Anterior cingulate cortex (tissue), 58 donors: ENCODE measurements around the gene RPS15A.
"Not testable (repeated sequence)": the region's sequence is repeated elsewhere in the genome, so short reads cannot be mapped to it uniquely, and the experiment has no call there.

ENCODE experiments used
- DNase-seq, 58 donors: peaks; one replicate each; lab custom pipeline; 2025; lab: John Stamatoyannopoulos, UW

Gene RPS15A

DNA sequence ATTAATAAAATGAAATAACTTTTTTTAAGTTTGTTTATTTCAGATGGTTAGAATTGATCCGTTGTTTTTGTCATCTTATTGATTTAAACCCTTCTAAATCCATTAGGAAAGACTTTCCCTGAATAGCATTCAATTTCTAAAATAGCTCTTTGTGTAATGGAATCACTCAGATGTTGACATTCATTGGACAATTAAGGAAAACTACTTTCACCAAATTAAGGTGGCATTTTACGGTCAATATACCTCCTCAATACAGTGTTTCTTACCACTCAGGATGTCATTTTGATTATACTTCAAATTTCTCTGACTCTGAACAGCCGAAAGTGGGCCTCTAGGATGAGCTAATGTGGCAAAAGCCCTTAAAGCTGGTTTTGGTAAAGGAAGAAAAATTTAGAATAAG lies 9.4 kb upstream of the RPS15A start:
- no peak for DNase-seq

DNA sequence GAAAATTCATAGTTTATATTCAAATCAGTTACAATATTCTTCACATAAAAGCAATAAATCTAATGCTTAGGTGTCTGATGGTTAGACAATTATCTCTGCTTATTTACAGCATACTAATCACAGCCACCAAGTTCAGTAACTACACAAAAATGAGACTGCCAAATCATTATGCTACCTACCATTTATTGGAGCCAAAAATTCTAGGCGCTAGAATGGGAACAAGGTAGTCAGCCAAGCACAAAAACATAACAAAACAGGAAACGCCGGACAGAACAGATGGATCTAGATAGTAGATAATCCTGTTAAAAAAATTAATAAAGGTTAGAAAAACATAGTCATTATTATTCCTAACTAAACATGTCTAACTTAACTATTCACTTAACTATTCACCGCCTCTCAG lies 7.6 kb upstream of the RPS15A start:
- no peak for DNase-seq

DNA sequence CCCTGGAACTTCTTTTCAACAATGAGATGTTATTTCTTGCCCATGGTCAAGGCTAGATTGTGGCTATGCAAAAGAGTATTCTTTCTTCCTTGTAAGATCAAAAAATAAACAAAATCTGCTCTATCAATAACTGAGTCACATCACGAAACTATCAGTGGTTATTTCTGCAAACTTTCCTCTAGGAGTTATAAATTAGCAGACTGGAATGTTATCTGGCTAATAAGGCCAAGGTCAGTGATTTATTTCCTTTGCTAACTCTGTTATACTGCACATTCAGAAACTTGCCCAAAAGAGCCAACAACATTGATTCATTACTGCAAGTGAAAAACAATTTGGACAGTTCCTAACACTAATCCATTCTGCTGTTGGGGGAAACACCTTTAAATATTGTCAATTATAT lies 6.2 kb upstream of the RPS15A start:
- no peak for DNase-seq

DNA sequence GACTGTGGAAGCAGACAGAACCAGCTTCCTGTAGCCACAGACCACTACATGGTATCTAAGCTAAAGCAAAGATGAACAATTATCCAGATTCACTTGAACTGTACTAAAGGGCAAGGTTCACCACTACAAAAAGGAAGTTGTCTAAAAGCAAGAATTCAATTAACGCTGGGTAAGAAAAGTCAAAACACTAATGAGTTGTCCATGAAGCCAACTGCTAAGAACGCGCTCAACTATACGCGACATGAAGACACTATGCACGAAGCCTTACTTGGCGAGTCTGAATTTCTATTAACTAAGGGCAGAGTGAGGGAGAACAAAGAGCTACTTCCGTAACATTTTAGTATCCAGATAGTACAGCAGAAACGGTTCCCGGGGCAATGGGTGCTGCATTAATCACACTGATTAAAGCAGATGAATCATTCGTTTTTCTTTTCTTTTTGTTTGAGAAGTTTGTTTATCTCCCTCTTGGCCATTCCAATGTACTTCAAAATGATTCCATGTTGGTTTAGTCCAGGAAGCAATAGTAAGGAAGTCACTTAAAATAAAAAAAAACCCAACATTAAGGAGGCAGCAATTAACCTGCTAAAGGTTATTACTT lies 2.8 kb upstream of the RPS15A start:
- no peak for DNase-seq

DNA sequence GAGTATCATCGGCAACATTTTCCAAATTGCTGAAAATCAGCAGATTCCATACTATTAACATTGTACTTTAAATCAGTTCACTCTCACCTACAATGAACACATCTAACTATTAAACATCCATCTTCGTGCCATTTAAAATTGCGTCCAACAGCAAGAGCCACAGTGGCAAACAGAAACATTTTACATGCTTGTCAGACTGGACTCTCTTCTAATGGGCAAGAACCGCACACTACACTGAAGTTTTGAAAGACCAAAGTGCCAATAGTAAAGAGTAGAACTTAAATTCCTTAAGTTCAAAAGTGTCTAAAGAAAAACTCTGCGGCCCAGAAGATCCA lies 652 bp downstream of the RPS15A start:
- no peak for DNase-seq

DNA sequence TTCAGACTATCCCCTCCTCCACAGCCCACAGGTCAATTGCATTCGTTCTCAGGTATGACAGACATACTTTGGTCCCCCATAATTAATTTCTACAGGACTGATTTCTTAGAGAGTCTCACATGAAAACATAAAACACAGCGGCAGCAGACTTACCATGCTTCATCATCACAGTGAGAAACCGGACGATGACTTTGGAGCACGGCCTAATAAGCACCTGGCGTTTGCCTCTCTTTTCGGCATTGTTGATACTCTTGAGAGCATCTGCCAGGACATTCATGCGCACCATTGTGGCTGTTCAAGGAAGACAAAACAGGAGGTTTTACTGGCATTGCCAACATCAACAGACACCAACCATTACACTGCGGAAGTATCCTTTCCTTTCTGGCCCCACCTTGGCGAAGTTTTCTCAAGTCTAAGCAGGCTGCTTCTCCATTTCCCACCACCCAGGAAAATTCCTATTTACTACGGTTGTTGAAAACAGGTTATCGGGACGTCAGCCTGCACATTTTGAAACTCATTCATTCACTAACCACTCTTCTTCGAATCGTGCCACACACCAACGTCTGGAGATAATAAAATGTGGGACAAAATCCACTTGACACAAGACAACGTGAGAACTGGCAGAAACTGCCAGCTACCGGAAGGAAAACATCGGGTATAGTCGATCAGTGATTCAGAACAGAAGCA lies 1.2 kb downstream of the RPS15A start:
- no peak for DNase-seq

DNA sequence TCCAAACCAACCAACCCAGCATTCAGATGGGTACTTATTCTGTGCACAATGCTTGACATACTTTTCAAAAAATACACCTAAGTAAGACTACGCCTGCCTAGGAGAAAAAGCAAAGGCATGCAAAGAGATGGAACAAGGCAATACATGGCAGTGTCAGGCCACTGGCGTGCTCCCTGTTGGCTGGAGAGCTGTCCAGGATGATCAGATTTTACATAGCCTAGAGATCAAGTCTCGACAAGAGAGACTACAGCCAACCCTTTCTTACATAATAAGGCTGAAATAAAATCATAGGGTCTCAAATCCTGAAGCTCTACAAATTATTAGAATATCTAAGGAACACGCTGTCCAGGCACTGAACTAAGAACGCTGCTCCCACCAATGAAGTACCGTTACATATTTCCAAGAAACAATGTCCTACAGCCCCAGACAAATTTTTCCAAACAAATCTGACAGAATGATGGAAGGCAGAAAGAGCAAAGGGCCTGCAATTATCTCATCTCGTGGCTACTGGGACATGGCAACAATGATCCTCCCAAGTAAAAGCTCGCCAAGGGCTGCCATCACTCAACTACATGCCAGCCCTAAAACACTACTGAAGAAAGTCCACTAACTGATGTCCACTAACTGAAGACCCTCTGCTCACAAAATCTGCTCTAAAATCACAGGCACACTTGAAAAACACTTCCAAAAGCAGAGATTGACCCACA lies 5.1 kb downstream of the RPS15A start:
- DNase-seq = no peak

DNA sequence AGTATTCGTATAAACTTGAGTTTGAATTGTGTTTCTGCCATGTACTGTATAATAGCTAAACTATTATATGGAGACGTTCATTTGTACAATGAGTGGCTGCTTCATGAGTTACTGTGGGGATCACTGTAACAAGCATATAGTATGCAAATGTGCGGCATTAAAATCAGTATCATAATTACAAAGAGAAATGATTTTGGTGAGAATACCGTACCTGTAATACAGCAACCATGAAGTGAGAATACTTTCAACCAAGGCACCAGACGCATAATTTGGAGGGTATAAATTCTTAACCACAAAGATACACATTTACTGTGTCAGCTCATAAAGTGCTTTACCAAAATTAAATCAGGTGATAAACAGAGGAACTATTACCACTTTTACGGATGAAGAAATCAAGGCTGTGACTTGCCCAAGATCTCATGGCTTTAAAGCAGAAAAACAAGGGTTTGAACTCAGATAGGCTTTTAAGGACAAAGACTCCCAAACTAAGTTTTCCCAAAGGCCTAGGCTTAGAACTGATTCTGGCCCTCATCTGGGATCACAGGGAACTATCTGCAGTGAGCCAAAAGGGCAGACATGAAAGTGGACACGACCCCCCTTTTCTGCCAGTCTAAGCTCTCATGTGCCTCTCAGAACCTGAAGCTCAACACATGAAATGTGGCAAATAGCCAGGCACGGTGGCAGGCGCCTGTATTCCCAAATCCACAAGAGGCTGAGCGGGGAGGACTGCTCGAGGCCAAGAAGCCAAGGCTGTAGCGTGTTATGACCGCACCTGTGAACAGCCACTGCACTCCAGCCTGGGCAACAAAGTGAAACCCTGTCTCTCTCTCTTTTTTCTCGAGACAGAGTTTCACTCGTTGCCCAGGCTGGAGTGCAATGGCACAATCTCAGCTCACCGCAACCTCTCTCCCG lies 6.4 kb downstream of the RPS15A start:
- no peak for DNase-seq

DNA sequence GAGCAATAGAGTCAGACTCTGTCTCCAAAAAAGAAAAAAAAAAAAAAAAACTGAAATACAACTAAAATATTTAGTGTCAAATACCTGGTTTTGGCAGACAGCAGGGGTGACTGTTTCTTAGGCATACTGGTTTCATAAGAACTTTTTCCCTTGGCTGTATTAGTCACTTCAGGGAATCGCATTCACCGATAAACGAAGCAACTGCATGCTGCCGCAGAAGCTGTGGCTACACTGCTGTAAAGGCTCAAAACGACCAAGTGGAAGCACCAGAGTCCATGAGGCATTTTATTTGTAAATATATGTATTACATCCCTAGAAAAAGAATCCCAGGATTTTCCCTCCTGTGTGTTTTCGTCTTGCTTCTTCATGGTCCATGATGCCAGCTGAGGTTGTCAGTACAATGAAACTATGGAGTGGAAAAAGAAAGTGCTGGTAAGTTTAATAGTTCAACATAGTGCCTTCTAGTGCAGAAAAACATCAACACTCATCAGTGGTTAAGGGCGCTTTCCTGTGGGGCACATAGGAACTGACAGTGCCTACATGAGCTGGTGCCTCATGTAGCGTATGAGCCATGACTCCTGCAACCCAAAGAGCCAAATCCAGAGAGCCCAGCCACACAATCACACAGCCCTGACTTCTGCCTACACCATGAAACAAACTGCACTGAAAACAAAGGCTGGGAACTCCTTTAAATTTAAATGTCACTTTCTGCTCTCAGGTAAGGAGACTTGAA lies 7.3 kb downstream of the RPS15A start:
- no peak for DNase-seq

DNA sequence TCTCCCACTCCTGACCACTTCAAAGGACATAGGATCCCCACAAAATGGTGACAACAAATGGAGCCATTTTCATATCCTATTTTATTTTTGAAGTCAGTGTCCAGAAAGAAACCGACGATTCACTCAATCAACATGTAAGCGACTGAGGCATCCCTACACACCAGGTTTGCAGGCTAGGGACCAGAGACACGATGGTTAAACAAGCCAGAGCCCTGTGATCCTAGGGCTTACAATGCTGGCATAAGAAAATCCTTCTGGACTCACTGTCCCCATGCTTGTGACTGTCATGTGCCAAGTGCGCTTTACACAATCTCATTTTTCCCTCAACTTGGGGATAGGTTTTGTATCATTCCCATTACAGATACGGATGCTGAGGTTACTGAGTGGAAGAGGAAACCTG lies 8.9 kb downstream of the RPS15A start:
- not testable (repeated sequence) for DNase-seq

DNA sequence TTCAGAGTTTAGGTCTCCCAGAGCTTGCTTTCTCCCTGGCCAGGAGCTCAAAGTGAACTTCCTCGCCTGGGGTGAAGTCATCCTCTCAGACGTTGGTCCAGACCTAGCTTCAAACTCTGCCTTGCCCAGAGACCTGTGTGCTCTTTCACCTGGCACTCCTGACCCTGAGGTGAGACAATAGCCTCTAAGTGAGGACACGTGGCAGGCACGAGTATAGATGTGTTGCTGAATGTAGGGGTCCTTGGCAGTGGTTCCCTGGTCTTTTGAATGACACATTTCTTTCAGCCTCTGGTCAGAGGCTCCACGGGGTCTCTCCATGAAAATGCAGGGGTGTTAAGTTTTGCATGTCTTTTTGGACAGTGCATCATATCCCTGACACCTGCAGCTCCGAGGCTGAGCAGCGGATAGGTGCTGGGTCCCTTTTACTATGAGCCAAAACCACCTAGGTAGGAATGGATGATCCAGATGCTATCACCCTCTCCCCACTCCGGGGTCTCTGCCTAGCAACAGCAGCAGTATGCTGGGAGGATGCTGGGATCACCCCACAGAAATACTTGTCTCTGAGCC lies 9.6 kb downstream of the RPS15A start:
- DNase-seq = not testable (repeated sequence)

DNA sequence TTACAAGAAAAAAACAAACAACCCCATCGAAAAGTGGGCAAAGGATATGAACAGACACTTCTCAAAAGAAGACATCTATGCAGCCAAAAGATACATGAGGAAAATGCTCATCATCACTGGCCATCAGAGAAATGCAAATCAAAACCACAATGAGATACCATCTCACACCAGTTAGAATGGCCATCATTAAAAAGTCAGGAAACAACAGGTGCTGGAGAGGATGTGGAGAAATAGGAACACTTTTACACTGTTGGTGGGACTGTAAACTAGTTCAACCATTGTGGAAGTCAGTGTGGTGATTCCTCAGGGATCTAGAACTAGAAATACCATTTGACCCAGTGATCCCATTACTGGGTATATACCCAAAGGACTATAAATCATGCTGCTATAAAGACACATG lies 12.5 kb downstream of the RPS15A start:
- not testable (repeated sequence) for DNase-seq

DNA sequence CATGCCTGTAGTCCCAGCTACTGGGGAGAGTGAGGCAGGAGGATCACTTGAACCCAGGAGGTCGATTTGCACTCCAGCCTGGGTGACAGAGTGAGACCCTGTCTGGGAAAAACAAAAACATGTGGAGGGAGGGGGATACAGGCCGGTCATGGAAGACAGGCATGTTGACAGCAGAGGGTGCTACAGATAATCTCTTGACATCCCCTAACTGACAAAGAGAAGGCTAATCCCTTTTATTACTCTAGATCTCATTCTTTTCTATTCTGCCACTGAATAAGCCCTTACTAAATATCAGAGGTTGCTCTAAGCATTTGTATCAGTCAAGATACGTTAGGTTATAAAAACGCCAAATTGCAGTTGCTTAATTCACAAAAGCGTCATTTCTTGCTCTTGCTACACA lies 13.8 kb downstream of the RPS15A start:
- not testable (repeated sequence) for DNase-seq

DNA sequence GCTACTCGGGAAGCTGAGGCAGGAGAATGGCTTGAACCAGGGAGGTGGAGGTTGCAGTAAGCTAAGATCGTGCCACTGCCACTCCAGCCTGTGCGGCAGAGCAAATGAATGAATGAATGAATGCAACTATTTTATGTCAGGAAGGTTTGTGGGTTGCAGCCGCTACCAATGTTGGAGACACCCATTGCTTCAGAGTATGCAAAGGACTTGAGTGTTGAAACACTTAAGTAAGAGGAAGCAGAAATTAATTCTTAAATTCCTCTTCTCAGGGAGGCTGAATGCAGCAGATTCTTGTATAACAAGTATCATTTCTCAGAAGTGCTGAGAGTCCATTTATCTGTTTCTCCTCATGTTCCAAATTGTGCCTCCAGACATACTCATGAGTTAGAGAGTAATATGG lies 15.5 kb downstream of the RPS15A start:
- DNase-seq = not testable (repeated sequence)

DNA sequence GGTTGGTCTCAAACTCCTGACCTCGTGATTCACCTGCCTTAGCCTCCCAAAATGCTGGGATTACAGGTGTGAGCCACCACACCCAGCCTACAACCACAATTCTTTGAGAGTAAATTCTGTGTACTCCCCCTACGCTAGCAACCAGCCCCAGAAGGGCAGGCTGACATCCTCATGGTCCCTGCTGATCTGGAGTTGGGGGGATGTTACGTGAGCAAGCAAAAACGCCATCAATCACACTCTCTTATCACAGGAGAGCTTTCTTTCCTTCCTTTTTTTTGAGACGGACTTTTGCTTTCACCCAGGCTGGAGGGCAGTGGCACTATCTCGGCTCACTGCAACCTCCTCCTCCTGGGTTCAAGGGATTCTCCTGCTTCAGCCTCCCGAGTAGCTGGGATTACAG lies 18.0 kb downstream of the RPS15A start:
- not testable (repeated sequence) for DNase-seq

DNA sequence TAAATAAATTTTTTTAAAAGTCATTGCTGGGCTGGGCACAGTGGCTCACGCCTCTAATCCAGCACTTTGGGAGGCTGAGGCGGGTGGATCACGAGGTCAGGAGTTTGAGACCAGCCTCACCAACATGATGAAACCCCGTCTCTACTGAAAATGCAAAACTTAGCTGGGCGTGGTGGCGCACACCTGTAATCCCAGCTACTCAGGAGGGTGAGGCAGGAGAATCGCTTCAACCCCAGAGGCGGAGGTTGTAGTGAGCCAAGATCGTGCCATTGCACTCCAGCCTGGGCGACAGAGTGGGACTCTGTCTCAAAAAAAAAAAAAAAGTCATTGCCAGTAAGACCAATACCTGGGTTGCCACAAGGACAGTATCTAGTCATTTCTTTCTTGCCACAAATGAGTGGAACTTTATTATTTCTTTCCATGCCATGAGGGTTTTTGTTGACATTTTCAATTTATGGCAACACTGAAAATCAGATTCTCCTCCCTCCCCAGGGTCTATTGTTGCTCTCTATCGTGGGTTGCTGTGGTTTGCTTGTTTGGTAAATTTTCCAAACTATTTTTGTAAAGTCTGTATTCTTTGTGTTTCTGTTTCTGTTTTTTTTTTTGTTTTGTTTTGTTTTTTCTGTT lies 19.7 kb downstream of the RPS15A start:
- DNase-seq = not testable (repeated sequence)

DNA sequence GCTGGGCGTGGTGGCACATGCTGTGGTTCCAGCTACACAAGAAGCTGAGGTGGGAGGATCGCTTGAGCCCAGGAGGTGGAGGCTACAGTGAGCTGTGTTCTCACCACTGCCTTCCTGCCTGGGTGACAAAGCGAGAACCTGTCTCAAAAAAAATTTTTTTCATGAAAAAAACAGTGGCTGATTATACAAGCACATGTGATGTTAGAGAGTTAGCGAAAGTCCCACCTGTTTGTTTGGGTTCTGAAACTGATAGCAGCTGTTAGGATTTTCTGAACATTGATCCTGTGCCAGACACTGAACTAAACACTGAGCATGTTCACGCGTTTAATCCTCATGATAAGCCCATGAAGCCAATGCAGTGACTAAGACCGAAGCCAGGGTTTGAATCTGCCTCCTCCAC lies 22.9 kb downstream of the RPS15A start:
- not testable (repeated sequence) for DNase-seq

DNA sequence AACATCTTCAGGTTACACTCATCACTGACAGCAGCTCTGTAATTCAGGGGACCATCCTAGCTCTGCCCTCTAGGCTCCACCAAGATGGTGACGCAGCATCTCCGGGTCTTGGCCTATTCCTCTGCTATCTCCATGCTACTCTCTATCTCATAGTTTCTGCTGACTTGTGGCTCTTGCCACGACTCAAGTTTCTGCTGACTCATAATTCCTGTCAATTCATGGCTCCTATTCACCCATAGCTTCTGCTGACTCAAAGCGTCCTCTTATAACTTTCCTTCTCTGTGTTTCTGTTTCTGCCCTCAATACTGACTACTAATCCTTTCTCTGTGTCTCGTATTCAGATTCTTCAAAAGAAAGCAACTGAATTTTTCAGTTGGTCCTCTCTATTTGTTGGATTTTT lies 27.4 kb downstream of the RPS15A start:
- not testable (repeated sequence) for DNase-seq
